ENCODE results near the gene PUS10.

GRCh38 chr2:60932954-60933353 lies 85.1 kb downstream of the PUS10 start:
- no peak for TF ChIP-seq CTCF (IDR thresholded peaks at IDR 0.05; ENCODE audit: borderline replicate concordance, extremely low read depth, low read length, poor library complexity, severe bottlenecking)
- TF ChIP-seq EZH2 (IDR thresholded peaks at IDR 0.05; ENCODE audit: borderline replicate concordance, low read depth, low read length, severe bottlenecking), result no peak

All from DND-41 (cell line).